ENCODE data around the gene RAPGEFL1. TPM values are rescaled to one million over a fixed set of nuclear protein-coding genes. Genes with fewer than 3 reads are reported as not detected.
"Not testable (repeated sequence)": the region's sequence is repeated elsewhere in the genome, so short reads cannot be mapped to it uniquely, and the experiment has no call there.

RAPGEFL1 gene
- polyA plus RNA-seq, 5 donors: 6.3 to 10.2 (median 8.0) TPM

GRCh38 chr17:40203131-40203530 is 25.9 kb downstream of the RAPGEFL1 start:
- no peak for DNase-seq

GRCh38 chr17:40206193-40206592 is 28.9 kb downstream of the RAPGEFL1 start:
- not testable (repeated sequence) for DNase-seq

GRCh38 chr17:40209404-40210093 is 32.3 kb downstream of the RAPGEFL1 start:
- no peak for DNase-seq

- not testable (repeated sequence) for DNase-seq
Observed at GRCh38 chr17:40213914-40214313, 36.6 kb downstream of the RAPGEFL1 start.

GRCh38 chr17:40218006-40218739 is 40.9 kb downstream of the RAPGEFL1 start:
- no peak for DNase-seq

GRCh38 chr17:40218740-40219593 is 41.7 kb downstream of the RAPGEFL1 start, which contains the start of gene WIPF2:
Gene WIPF2, plus strand, starts transcription at chr17:40219304. Its CDS starts 37,156 bp downstream, at chr17:40256460.
- DNase-seq: peak; percentile 95 to 96

GRCh38 chr17:40219594-40220338 is 42.5 kb downstream of the RAPGEFL1 start:
- DNase-seq: peak in 1 of 2 donors; percentile 65

GRCh38 chr17:40224718-40225550 is 47.7 kb downstream of the RAPGEFL1 start:
- peak; percentile 10 to 27 for DNase-seq

- not testable (repeated sequence) for DNase-seq
Observed at GRCh38 chr17:40229146-40229545, 51.9 kb downstream of the RAPGEFL1 start.

- DNase-seq: no peak
Observed at GRCh38 chr17:40230670-40231069, 53.4 kb downstream of the RAPGEFL1 start.

GRCh38 chr17:40231928-40232327 is 54.7 kb downstream of the RAPGEFL1 start:
- not testable (repeated sequence) for DNase-seq

GRCh38 chr17:40241252-40241834 is 64.1 kb downstream of the RAPGEFL1 start:
- DNase-seq: no peak

GRCh38 chr17:40242774-40243173 is 65.5 kb downstream of the RAPGEFL1 start:
- no peak for DNase-seq

- no peak for DNase-seq
Observed at GRCh38 chr17:40243761-40244160, 66.5 kb downstream of the RAPGEFL1 start.

GRCh38 chr17:40244255-40244654 is 67.0 kb downstream of the RAPGEFL1 start:
- no peak for DNase-seq

Other genes with a start within 250 kb of the RAPGEFL1 start
- gene ORMDL3, start 249.9 kb upstream of the RAPGEFL1 start, polyA plus RNA-seq (ENCODE audit: insufficient read depth in 1 of 5, insufficient read length in 5 of 5, low replicate concordance in 1 of 5): 10 to 100 TPM; 76.5 to 88.5 (median 84.4) TPM
- gene LRRC3C, start 249.7 kb upstream of the RAPGEFL1 start, polyA plus RNA-seq (ENCODE audit: insufficient read depth in 1 of 5, insufficient read length in 5 of 5, low replicate concordance in 1 of 5): under 1 TPM in 2 of 5 donors, not detected in 3; 0.18 to 0.20 TPM
- 1 to 10 TPM in 1 of 5 donors, under 1 TPM in 4; 0.47 to 1.1 (median 0.75) TPM for gene GSDMA, start 214.5 kb upstream of the RAPGEFL1 start, polyA plus RNA-seq (ENCODE audit: insufficient read depth in 1 of 5, insufficient read length in 5 of 5, low replicate concordance in 1 of 5)
- 100 to 1,000 TPM in 2 of 5 donors, 10 to 100 TPM in 3; 74.5 to 110 (median 93.0) TPM for gene PSMD3, start 196.7 kb upstream of the RAPGEFL1 start, polyA plus RNA-seq (ENCODE audit: insufficient read depth in 1 of 5, insufficient read length in 5 of 5, low replicate concordance in 1 of 5)
- gene CSF3, start 162.0 kb upstream of the RAPGEFL1 start, polyA plus RNA-seq (ENCODE audit: insufficient read depth in 1 of 5, insufficient read length in 5 of 5, low replicate concordance in 1 of 5): under 1 TPM in 3 of 5 donors, not detected in 2; 0.14 to 0.28 (median 0.18) TPM
- gene MED24, start 123.1 kb upstream of the RAPGEFL1 start, polyA plus RNA-seq (ENCODE audit: insufficient read depth in 1 of 5, insufficient read length in 5 of 5, low replicate concordance in 1 of 5): 100 to 1,000 TPM in 3 of 5 donors, 10 to 100 TPM in 2; 98.3 to 131 (median 111) TPM
- gene THRA, start 114.5 kb upstream of the RAPGEFL1 start, polyA plus RNA-seq (ENCODE audit: insufficient read depth in 1 of 5, insufficient read length in 5 of 5, low replicate concordance in 1 of 5): 10 to 100 TPM; 61.9 to 86.3 (median 72.0) TPM
- gene NR1D1, start 76.9 kb upstream of the RAPGEFL1 start, polyA plus RNA-seq (ENCODE audit: insufficient read depth in 1 of 5, insufficient read length in 5 of 5, low replicate concordance in 1 of 5): 1 to 10 TPM; 2.3 to 5.2 (median 4.6) TPM
- gene MSL1, start 55.5 kb upstream of the RAPGEFL1 start, polyA plus RNA-seq (ENCODE audit: insufficient read depth in 1 of 5, insufficient read length in 5 of 5, low replicate concordance in 1 of 5): 100 to 1,000 TPM; 152 to 206 (median 187) TPM
- 100 to 1,000 TPM in 4 of 5 donors, 10 to 100 TPM in 1; 96.2 to 131 (median 113) TPM for gene CASC3, start 36.9 kb upstream of the RAPGEFL1 start, polyA plus RNA-seq (ENCODE audit: insufficient read depth in 1 of 5, insufficient read length in 5 of 5, low replicate concordance in 1 of 5)
- 10 to 100 TPM; 25.8 to 33.6 (median 29.9) TPM for gene WIPF2, start 41.8 kb downstream of the RAPGEFL1 start, polyA plus RNA-seq (ENCODE audit: insufficient read depth in 1 of 5, insufficient read length in 5 of 5, low replicate concordance in 1 of 5)
- 10 to 100 TPM; 13.6 to 27.7 (median 20.6) TPM for gene CDC6, start 110.4 kb downstream of the RAPGEFL1 start, polyA plus RNA-seq (ENCODE audit: insufficient read depth in 1 of 5, insufficient read length in 5 of 5, low replicate concordance in 1 of 5)
- gene RARA, start 131.7 kb downstream of the RAPGEFL1 start, polyA plus RNA-seq (ENCODE audit: insufficient read depth in 1 of 5, insufficient read length in 5 of 5, low replicate concordance in 1 of 5): 10 to 100 TPM; 35.5 to 65.3 (median 49.7) TPM
- under 1 TPM in 1 of 5 donors, not detected in 4; 0.70 TPM for gene GJD3, start 187.3 kb downstream of the RAPGEFL1 start, polyA plus RNA-seq (ENCODE audit: insufficient read depth in 1 of 5, insufficient read length in 5 of 5, low replicate concordance in 1 of 5)
- 100 to 1,000 TPM; 106 to 344 (median 189) TPM for gene TOP2A, start 240.4 kb downstream of the RAPGEFL1 start, polyA plus RNA-seq (ENCODE audit: insufficient read depth in 1 of 5, insufficient read length in 5 of 5, low replicate concordance in 1 of 5)

All from right lung (tissue), 5 donors.